A549 (cell line): ENCODE data around the gene UTF1. TPM values are rescaled to one million over a fixed set of nuclear protein-coding genes. Genes with fewer than 3 reads are reported as not detected.
"Not testable (repeated sequence)": the region's sequence is repeated elsewhere in the genome, so short reads cannot be mapped to it uniquely, and the experiment has no call there.

Experiments
- ATAC-seq, 2 experiments: fragments of 200-7000 bp in 1 of 2; fragments of >200 bp in 1 of 2; cut with Nextera tagmentation in 1 of 2; cut with Tn5 transposase in 1 of 2; 3 replicates each; pipeline versions ENCODE4 v1.8.0 to v1.9.1; 2018 to 2020; ENCODE audit warnings: mild to moderate bottlenecking in 1 of 2, moderate library complexity in 1 of 2
- CTCF ChIA-PET: fragments of 300-600 bp; sonication (Branson Sonifier 250); formaldehyde crosslinking; extraction: SDS; loops from one replicate; lab custom pipeline; 2021; ENCODE audit warnings: antibody characterized with exemption, inconsistent platforms; lab: Yijun Ruan, JAX
- POLR2A ChIA-PET: fragments of 350-600 bp; formaldehyde crosslinking; extraction: SDS; loops from one replicate; lab custom pipeline; 2021; ENCODE audit warnings: antibody characterized with exemption, inconsistent platforms; lab: Yijun Ruan, JAX
- DNase-seq, 2 experiments: peaks; one replicate each; pipeline versions ENCODE4 v3.0.0 to v3.0.0-alpha.2; 2011 to 2016; ENCODE audit warnings: low read depth in 1 of 2, low spot score in 1 of 2
- FAIRE-seq: peaks from 2 replicates; lab custom pipeline; 2011; peaks lifted over from hg19 to GRCh38; lab: Jason Lieb, UNC
- H3K27ac ChIP-seq, 2 experiments: fragments of >200 bp; sonication (Bioruptor Twin); formaldehyde crosslinking; 3 replicates each; pipeline ENCODE4 v1.5.1; 2016 to 2017
- H3K4me1 ChIP-seq: fragments of >200 bp; sonication (Bioruptor Twin); formaldehyde crosslinking; 3 replicates; pipeline ENCODE4 v1.6.1; 2016
- H3K4me2 ChIP-seq: fragments of >200 bp; sonication (Bioruptor Twin); formaldehyde crosslinking; 3 replicates; pipeline ENCODE4 v1.6.1; 2016
- H3K4me3 ChIP-seq: fragments of >200 bp; sonication (Bioruptor Twin); formaldehyde crosslinking; 3 replicates; pipeline ENCODE4 v1.5.1; 2016
- H3K9me3 ChIP-seq: fragments of >200 bp; sonication (Bioruptor Twin); formaldehyde crosslinking; 3 replicates; pipeline ENCODE4 v1.6.1; 2016
- ATOH8 ChIP-seq: fragments of 250-450 bp; sonication (Bioruptor Pico); IDR thresholded peaks from 2 replicates; pipeline ENCODE4 v1.5.0; 2020; ENCODE audit warnings: low read depth, mild to moderate bottlenecking, moderate library complexity
- CBX8 ChIP-seq: fragments of 200-600 bp; sonication (generic); IDR thresholded peaks from 2 replicates; pipeline ENCODE4 v1.6.1; 2016
- EHF ChIP-seq: fragments of 250-450 bp; sonication (Bioruptor Pico); IDR thresholded peaks from 2 replicates; pipeline ENCODE4 v1.5.0; 2020; ENCODE audit warnings: mild to moderate bottlenecking
- ELK1 ChIP-seq: fragments of 150-350 bp; IDR thresholded peaks from 2 replicates; pipeline ENCODE4 v1.6.1; 2014; ENCODE audit warnings: low read depth, mild to moderate bottlenecking, low read length
- FOSB ChIP-seq: fragments of 250-450 bp; sonication (Bioruptor Pico); IDR thresholded peaks from 2 replicates; pipeline ENCODE4 v1.5.0; 2020; ENCODE audit warnings: mild to moderate bottlenecking, moderate library complexity
- FOSL2 ChIP-seq, 2 experiments: fragments of 450-650 bp in 1 of 2; fragments of >200 bp in 1 of 2; sonication (Bioruptor Twin) in 1 of 2; formaldehyde crosslinking; IDR thresholded peaks; 2 replicates each; pipeline versions ENCODE4 v1.5.0 to v1.6.1; 2016 to 2020; ENCODE audit warnings: mild to moderate bottlenecking in 1 of 2, moderate library complexity in 1 of 2
- GATA3 ChIP-seq: IDR thresholded peaks from 2 replicates; pipeline ENCODE4 v1.6.1; 2012; ENCODE audit warnings: borderline replicate concordance
- HOXB13 ChIP-seq: fragments of 250-450 bp; sonication (Bioruptor Pico); IDR thresholded peaks from 2 replicates; pipeline ENCODE4 v1.5.0; 2020; ENCODE audit warnings: low read depth, mild to moderate bottlenecking, moderate library complexity
- HOXB5 ChIP-seq: fragments of 250-450 bp; sonication (Bioruptor Pico); IDR thresholded peaks from 2 replicates; pipeline ENCODE4 v1.5.0; 2020; ENCODE audit warnings: mild to moderate bottlenecking, moderate library complexity
- JUN ChIP-seq, 2 experiments: fragments of >200 bp; sonication (Bioruptor Twin); formaldehyde crosslinking; IDR thresholded peaks; 2 replicates in 1 of 2; 3 replicates in 1 of 2; pipeline ENCODE4 v1.6.1; 2016 to 2017
- MAX ChIP-seq: IDR thresholded peaks from 2 replicates; pipeline ENCODE4 v1.6.1; 2012
- POLR2A ChIP-seq: IDR thresholded peaks from 2 replicates; pipeline ENCODE4 v1.6.1; 2012; ENCODE audit warnings: mild to moderate bottlenecking, low read length
- POLR2AphosphoS2 ChIP-seq: conservative IDR thresholded peaks from 2 replicates; pipeline ENCODE4 v1.6.1; 2012; ENCODE audit warnings: low read length, improper control_type of control experiment, inconsistent platforms
- RCOR1 ChIP-seq: fragments of 150-350 bp; IDR thresholded peaks from 2 replicates; pipeline ENCODE4 v1.6.1; 2014; ENCODE audit warnings: antibody characterized with exemption, low read length, low read depth
- SMC3 ChIP-seq: fragments of >200 bp; sonication (Bioruptor Twin); formaldehyde crosslinking; IDR thresholded peaks from 3 replicates; pipeline ENCODE4 v1.6.1; 2018; ENCODE audit warnings: inconsistent platforms
- SREBF2 ChIP-seq: fragments of 450-650 bp; IDR thresholded peaks from 2 replicates; pipeline ENCODE4 v1.6.1; 2014; ENCODE audit warnings: mild to moderate bottlenecking, moderate library complexity
- USF2 ChIP-seq: fragments of 450-650 bp; IDR thresholded peaks from 2 replicates; pipeline ENCODE4 v1.6.1; 2014; ENCODE audit warnings: antibody characterized with exemption
- ZC3H11A ChIP-seq: fragments of 450-650 bp; IDR thresholded peaks from 2 replicates; pipeline ENCODE4 v1.6.1; 2014; ENCODE audit warnings: antibody characterized with exemption, mild to moderate bottlenecking
- WGBS: methylation state at CpG from one replicate; pipeline ENCODE4 v1.1.6; 2017; ENCODE audit errors: missing lambda C conversion rate; 5-methylcytosine and 5-hydroxymethylcytosine counted together
- polyA plus RNA-seq, 4 experiments: library from polyadenylated mRNA; depleted of rRNA in 3 of 4; stranded (reverse); fragments of >200 nt; fragmentation: RNase III in 1 of 4; extraction: RNeasy Plus Mini Kit Qiagen cat#74134 plus additional on column Dnase treatment in 1 of 4; gene quantifications; 2 replicates in 3 of 4; 3 replicates in 1 of 4; pipeline ENCODE4 v1.2.3, GENCODE V29; 2011 to 2017
- TF ChIP-seq, protein P1 (sequence below): IDR thresholded peaks from 2 replicates; pipeline ENCODE4 v1.6.1; 2012; ENCODE audit warnings: low read depth, borderline replicate concordance
- TF ChIP-seq, protein P2 (sequence below): IDR thresholded peaks from 2 replicates; pipeline ENCODE4 v1.6.1; 2012

The UTF1 gene
- polyA plus RNA-seq, 2 of the 4 experiments (the other 2 are of a cell fraction) = not detected

DNA sequence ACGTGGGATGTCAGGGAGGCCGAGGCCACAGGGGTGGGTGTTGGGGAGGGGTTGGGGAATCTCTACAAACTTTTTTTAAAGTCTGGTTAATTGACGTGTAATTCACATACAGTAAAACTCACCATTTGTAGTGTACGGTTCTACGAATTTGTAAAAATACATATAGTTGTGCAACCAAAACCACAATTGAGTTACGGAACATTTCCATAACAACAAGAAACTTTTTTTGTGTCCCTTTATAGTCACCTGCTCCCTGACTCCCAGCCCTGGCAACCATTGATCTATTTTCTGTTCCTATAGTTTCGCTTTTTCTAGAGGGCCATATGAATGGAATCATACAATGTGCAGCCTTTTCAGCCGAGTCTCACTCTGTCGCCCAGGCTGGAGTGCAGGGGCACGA lies 4.8 kb downstream of the UTF1 start:
- POLR2A ChIA-PET, H3K27ac ChIP-seq, FAIRE-seq, ATAC-seq, H3K4me3 ChIP-seq, H3K9me3 ChIP-seq, DNase-seq, H3K4me2 ChIP-seq: not testable (repeated sequence)
- CTCF ChIA-PET = interaction anchor here (0.5 kb wide), 1 partner anchor 215 kb away, joined by 3 read pairs; no protein-coding TSS in a partner anchor
- H3K4me1 ChIP-seq = peaks cover 19% of the 10 kb centered on the region
- 66% methylated on average over 7 of the region's 10 CpGs for WGBS

GRCh38 chr10:133235265-133235855 lies 5.3 kb downstream of the UTF1 start:
- FAIRE-seq (no peak), DNase-seq (no peak)
- 30% methylated on average over 8 of the region's 48 CpGs for WGBS
- POLR2A ChIA-PET = no interaction called here
- TF ChIP-seq HOXB13 (CRISPR knock-in tag) (no peak), FOSL2 (IDR thresholded peaks at IDR 0.05) (no peak), FOSL2 (CRISPR knock-in tag; IDR thresholded peaks at IDR 0.05) (no peak)
- TF ChIP-seq, all 56 proteins: peak for 0
- CTCF ChIA-PET = interaction anchor here (0.5 kb wide), 1 partner anchor 216 kb away, joined by 3 read pairs; no protein-coding TSS in a partner anchor
- Histone ChIP-seq H3K4me2 (peak overlapping the region; percentile 75; the same call in 2 of the 3 replicates), H3K4me3 (no peak overlapping the region), H3K9me3 (no peaks in the 10 kb centered on the region), H3K27ac (no peak overlapping the region), H3K4me1 (peaks cover 19% of the 10 kb centered on the region)
- no peak for ATAC-seq

GRCh38 chr10:133235932-133236331 lies 5.9 kb downstream of the UTF1 start:
- no peak overlapping the region for H3K4me3 ChIP-seq
- no peak for DNase-seq
- POLR2A ChIA-PET = no interaction called here
- peaks cover 19% of the 10 kb centered on the region for H3K4me1 ChIP-seq
- FAIRE-seq = no peak
- CTCF ChIA-PET = no interaction called here
- peak overlapping the region; percentile 75 for H3K4me2 ChIP-seq
- ATAC-seq = peak in 1 of 2 experiments; percentile 9; a peak in 2 of 6 replicates
- WGBS = 18% methylated on average over 8 of the region's 18 CpGs
- TF ChIP-seq CBX8 (no peak), HOXB5 (CRISPR knock-in tag) (no peak), POLR2A (no peak), ELK1 (no peak), FOSB (CRISPR knock-in tag) (no peak)
- TF ChIP-seq, protein P1, sequence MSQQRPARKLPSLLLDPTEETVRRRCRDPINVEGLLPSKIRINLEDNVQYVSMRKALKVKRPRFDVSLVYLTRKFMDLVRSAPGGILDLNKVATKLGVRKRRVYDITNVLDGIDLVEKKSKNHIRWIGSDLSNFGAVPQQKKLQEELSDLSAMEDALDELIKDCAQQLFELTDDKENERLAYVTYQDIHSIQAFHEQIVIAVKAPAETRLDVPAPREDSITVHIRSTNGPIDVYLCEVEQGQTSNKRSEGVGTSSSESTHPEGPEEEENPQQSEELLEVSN = no peak
- TF ChIP-seq, protein P2, sequence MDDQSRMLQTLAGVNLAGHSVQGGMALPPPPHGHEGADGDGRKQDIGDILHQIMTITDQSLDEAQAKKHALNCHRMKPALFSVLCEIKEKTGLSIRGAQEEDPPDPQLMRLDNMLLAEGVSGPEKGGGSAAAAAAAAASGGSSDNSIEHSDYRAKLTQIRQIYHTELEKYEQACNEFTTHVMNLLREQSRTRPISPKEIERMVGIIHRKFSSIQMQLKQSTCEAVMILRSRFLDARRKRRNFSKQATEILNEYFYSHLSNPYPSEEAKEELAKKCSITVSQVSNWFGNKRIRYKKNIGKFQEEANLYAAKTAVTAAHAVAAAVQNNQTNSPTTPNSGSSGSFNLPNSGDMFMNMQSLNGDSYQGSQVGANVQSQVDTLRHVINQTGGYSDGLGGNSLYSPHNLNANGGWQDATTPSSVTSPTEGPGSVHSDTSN = no peak
- no peaks in the 10 kb centered on the region for H3K9me3 ChIP-seq
- H3K27ac ChIP-seq = no peak overlapping the region

DNA sequence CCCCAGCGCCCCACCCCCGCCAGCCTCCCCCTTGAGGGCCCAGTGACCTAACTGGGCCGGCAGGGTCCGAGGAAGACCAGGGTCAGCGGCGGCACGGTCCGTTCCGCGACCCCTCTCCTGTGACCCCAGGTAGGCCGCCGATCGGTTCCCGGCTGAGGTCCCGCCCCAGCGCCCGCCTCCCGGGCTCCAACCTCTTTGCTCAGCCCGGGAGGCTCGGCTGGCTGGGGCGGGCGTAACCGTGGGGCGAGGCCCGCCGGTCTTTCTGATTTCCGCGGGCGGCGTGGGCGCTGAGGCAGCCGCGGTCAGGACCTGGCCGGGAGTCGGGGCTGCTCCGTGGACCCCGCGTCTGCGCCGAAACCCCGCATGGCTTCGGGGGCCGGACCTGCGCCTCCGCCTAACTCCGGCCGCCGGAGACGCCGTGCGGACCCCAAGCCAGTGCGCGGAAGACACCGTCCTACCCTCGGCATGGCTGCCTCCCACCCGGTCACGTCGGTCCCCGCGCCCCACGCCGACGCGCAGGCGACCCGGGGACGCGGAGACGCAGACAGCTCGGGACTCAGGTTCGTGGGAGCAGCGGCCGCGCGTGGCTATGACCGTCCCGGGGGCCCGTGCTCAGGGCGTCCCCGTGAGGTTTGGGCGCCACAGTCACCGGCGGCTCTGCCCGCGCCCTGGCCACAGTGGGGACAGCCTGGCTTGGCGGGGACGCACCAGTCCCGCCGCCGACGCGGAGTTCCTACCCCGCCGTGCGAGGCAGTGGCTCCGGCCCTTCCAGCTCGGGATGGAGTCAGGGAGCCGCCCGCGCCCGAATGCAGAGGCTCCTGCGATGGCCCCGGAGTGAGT lies 6.6 kb downstream of the UTF1 start:
- CTCF ChIA-PET = no interaction called here
- no peak for DNase-seq
- H3K9me3 ChIP-seq = no peaks in the 10 kb centered on the region
- TF ChIP-seq JUN (IDR thresholded peaks at IDR 0.05) (no peak), HOXB5 (CRISPR knock-in tag) (no peak), SMC3 (no peak), ATOH8 (CRISPR knock-in tag) (no peak), HOXB13 (CRISPR knock-in tag) (no peak), USF2 (no peak), EHF (CRISPR knock-in tag) (no peak), POLR2AphosphoS2 (no peak), RCOR1 (no peak), SREBF2 (no peak), GATA3 (no peak), MAX (no peak), ZC3H11A (no peak)
- TF ChIP-seq, protein P1 = no peak
- TF ChIP-seq, all 56 proteins: peak for 0
- FAIRE-seq (no peak), ATAC-seq (peak; percentile 25 to 61)
- POLR2A ChIA-PET = no interaction called here
- WGBS = 48% methylated on average over 23 of the region's 103 CpGs
- Histone ChIP-seq H3K4me3 (peak overlapping the region; percentile 28; the same call in 2 of the 3 replicates), H3K27ac (no peak overlapping the region), H3K4me1 (peaks cover 19% of the 10 kb centered on the region), H3K4me2 (peak overlapping the region; percentile 75)
